ENCODE data around the gene ZNF827. TPM values are rescaled to one million over a fixed set of nuclear protein-coding genes. Genes with fewer than 3 reads are reported as not detected.
A peak's percentile ranks its signal among the peaks of the same experiment; 100 is the strongest.

The ZNF827 gene
- total and polyA plus RNA-seq, 2 of the 13 experiments (the other 11 are each of a cell fraction or from before 2014, with no cell fraction given): 2.8 TPM

DNA sequence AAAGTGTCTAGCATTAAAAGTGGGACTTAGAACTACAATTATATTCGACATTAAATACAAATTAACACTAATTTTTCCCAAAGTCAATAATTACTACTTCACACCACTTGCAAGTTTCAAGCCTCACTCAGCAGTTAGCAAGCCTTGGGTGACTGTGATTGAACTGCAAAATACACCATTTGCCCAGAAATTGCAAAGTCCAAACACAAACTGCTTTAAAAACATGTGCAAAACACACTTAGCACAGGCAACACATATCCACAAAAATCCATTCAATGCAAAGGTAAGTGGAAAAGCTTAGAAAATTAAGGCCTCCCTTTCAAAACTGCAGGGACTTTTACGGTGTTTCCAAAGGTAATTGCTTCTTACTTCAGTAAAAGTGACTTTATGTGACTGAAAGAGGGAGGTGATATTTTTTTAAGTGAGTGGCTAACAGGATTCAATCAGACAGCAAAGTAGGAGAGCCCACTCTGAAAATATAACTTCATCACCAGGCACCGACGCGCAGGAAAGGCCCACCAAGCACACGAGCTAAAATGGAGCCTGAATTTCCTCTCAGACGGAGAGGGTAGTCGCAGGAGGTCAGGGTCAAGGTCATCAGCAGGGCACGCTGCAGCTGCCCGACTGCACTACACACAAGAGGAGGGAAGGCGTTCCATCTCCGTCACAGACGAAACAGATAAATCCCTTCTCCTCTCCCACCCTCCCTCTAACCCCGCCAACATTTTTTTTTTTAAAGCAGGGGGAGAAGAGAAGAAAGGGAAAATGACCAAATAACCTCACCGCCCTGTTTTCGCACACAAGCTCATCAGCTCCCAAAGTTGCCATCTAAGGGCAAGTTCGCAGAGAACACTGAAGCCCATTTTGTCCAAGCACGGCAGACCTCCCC is 3.1 kb downstream of the ZNF827 start (continued):
- TF ChIP-seq ZNF570 (CRISPR knock-in tag; IDR thresholded peaks at IDR 0.05; ENCODE audit: borderline replicate concordance): no peak
- TF ChIP-seq FOXO1 (CRISPR knock-in tag; IDR thresholded peaks at IDR 0.05): no peak
- no peak for TF ChIP-seq GZF1 (CRISPR knock-in tag; IDR thresholded peaks at IDR 0.05)
- no peak for TF ChIP-seq XRCC5 (optimal IDR thresholded peaks at IDR 0.05; ENCODE audit: low read length)
- no peak for TF ChIP-seq EZH2 (conservative IDR thresholded peaks at IDR 0.05; ENCODE audit: low read depth, low read length)
- no peak for TF ChIP-seq HDAC6 (IDR thresholded peaks at IDR 0.05; ENCODE audit: low read depth, low read length)
- TF ChIP-seq, protein P1, sequence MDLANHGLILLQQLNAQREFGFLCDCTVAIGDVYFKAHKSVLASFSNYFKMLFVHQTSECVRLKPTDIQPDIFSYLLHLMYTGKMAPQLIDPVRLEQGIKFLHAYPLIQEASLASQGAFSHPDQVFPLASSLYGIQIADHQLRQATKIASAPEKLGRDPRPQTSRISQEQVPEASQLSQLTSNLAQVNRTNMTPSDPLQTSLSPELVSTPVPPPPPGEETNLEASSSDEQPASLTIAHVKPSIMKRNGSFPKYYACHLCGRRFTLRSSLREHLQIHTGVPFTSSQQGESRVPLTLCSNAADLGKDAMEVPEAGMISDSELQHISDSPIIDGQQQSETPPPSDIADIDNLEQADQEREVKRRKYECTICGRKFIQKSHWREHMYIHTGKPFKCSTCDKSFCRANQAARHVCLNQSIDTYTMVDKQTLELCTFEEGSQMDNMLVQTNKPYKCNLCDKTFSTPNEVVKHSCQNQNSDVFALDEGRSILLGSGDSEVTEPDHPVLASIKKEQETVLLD (CRISPR knock-in tag; IDR thresholded peaks at IDR 0.05; ENCODE audit: low read depth): no peak
- no peak for TF ChIP-seq ZC3H4 (CRISPR knock-in tag; IDR thresholded peaks at IDR 0.05; ENCODE audit: borderline replicate concordance)
- no peak for TF ChIP-seq CAMTA2 (CRISPR knock-in tag; IDR thresholded peaks at IDR 0.05; ENCODE audit: borderline replicate concordance)
- TF ChIP-seq, protein P2, sequence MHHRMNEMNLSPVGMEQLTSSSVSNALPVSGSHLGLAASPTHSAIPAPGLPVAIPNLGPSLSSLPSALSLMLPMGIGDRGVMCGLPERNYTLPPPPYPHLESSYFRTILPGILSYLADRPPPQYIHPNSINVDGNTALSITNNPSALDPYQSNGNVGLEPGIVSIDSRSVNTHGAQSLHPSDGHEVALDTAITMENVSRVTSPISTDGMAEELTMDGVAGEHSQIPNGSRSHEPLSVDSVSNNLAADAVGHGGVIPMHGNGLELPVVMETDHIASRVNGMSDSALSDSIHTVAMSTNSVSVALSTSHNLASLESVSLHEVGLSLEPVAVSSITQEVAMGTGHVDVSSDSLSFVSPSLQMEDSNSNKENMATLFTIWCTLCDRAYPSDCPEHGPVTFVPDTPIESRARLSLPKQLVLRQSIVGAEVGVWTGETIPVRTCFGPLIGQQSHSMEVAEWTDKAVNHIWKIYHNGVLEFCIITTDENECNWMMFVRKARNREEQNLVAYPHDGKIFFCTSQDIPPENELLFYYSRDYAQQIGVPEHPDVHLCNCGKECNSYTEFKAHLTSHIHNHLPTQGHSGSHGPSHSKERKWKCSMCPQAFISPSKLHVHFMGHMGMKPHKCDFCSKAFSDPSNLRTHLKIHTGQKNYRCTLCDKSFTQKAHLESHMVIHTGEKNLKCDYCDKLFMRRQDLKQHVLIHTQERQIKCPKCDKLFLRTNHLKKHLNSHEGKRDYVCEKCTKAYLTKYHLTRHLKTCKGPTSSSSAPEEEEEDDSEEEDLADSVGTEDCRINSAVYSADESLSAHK (CRISPR knock-in tag; IDR thresholded peaks at IDR 0.05; ENCODE audit: borderline replicate concordance): no peak
- TF ChIP-seq GABPB1 (CRISPR knock-in tag; IDR thresholded peaks at IDR 0.05): 0 out of 2 replicates have a peak, but pooled peaks have one; percentile 15
- TF ChIP-seq MTA3 (CRISPR knock-in tag; IDR thresholded peaks at IDR 0.05): no peak
- no peak for TF ChIP-seq ZNF33B (CRISPR knock-in tag; IDR thresholded peaks at IDR 0.05)
- TF ChIP-seq NFE2L1 (CRISPR knock-in tag; IDR thresholded peaks at IDR 0.05; ENCODE audit: borderline replicate concordance): no peak
- TF ChIP-seq, protein P3, sequence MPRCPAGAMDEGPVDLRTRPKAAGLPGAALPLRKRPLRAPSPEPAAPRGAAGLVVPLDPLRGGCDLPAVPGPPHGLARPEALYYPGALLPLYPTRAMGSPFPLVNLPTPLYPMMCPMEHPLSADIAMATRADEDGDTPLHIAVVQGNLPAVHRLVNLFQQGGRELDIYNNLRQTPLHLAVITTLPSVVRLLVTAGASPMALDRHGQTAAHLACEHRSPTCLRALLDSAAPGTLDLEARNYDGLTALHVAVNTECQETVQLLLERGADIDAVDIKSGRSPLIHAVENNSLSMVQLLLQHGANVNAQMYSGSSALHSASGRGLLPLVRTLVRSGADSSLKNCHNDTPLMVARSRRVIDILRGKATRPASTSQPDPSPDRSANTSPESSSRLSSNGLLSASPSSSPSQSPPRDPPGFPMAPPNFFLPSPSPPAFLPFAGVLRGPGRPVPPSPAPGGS (CRISPR knock-in tag; IDR thresholded peaks at IDR 0.05): no peak
- TF ChIP-seq, protein P4, sequence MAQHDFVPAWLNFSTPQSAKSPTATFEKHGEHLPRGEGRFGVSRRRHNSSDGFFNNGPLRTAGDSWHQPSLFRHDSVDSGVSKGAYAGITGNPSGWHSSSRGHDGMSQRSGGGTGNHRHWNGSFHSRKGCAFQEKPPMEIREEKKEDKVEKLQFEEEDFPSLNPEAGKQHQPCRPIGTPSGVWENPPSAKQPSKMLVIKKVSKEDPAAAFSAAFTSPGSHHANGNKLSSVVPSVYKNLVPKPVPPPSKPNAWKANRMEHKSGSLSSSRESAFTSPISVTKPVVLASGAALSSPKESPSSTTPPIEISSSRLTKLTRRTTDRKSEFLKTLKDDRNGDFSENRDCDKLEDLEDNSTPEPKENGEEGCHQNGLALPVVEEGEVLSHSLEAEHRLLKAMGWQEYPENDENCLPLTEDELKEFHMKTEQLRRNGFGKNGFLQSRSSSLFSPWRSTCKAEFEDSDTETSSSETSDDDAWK (CRISPR knock-in tag; IDR thresholded peaks at IDR 0.05): no peak
- TF ChIP-seq, protein P5, sequence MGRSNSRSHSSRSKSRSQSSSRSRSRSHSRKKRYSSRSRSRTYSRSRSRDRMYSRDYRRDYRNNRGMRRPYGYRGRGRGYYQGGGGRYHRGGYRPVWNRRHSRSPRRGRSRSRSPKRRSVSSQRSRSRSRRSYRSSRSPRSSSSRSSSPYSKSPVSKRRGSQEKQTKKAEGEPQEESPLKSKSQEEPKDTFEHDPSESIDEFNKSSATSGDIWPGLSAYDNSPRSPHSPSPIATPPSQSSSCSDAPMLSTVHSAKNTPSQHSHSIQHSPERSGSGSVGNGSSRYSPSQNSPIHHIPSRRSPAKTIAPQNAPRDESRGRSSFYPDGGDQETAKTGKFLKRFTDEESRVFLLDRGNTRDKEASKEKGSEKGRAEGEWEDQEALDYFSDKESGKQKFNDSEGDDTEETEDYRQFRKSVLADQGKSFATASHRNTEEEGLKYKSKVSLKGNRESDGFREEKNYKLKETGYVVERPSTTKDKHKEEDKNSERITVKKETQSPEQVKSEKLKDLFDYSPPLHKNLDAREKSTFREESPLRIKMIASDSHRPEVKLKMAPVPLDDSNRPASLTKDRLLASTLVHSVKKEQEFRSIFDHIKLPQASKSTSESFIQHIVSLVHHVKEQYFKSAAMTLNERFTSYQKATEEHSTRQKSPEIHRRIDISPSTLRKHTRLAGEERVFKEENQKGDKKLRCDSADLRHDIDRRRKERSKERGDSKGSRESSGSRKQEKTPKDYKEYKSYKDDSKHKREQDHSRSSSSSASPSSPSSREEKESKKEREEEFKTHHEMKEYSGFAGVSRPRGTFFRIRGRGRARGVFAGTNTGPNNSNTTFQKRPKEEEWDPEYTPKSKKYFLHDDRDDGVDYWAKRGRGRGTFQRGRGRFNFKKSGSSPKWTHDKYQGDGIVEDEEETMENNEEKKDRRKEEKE (IDR thresholded peaks at IDR 0.05): no peak
- TF ChIP-seq MBNL3 (CRISPR knock-in tag; conservative IDR thresholded peaks at IDR 0.05): no peak
- no peak for TF ChIP-seq ZNF10 (CRISPR knock-in tag; IDR thresholded peaks at IDR 0.05; ENCODE audit: borderline replicate concordance, low read depth)

Data from HepG2 (cell line).